MCF 10A (cell line): ENCODE data around the gene LPP. TPM values are rescaled to one million over a fixed set of nuclear protein-coding genes. Genes with fewer than 3 reads are reported as not detected.

ENCODE experiments used
- BruUV-seq: library from RNA; stranded (reverse); fragments of 400-500 nt; replicated peaks from 2 replicates; lab custom pipeline; 2021; lab: Mats Ljungman, UMichigan
- CTCF ChIA-PET: fragments of 300-600 bp; sonication (Branson Sonifier 250); formaldehyde crosslinking; extraction: SDS; loops from one replicate; lab custom pipeline; 2021; ENCODE audit warnings: antibody characterized with exemption, inconsistent platforms; lab: Yijun Ruan, JAX
- POLR2A ChIA-PET: fragments of 300-600, 350-650 bp; sonication (Branson Sonifier 250); formaldehyde crosslinking; extraction: SDS; loops from one replicate; lab custom pipeline; 2020; ENCODE audit warnings: antibody characterized with exemption, inconsistent platforms; lab: Yijun Ruan, JAX
- DNase-seq: peaks from one replicate; pipeline ENCODE4 v3.0.0-alpha.2; 2018; ENCODE audit not compliant: unreplicated experiment
- H3K27ac Mint-ChIP-seq: one replicate; pipeline ENCODE4 v1.8.0; 2022; ENCODE audit warnings: mild to moderate bottlenecking, low read depth, mixed read lengths; ENCODE audit not compliant: unreplicated experiment
- H3K27me3 Mint-ChIP-seq: one replicate; pipeline ENCODE4 v1.8.0; 2022; ENCODE audit warnings: mixed read lengths; ENCODE audit not compliant: insufficient read depth, unreplicated experiment
- H3K36me3 Mint-ChIP-seq: one replicate; pipeline ENCODE4 v1.8.0; 2022; ENCODE audit warnings: mild to moderate bottlenecking, moderate library complexity, mixed read lengths; ENCODE audit not compliant: insufficient read depth, unreplicated experiment
- H3K4me1 Mint-ChIP-seq: one replicate; pipeline ENCODE4 v1.8.0; 2022; ENCODE audit warnings: mixed read lengths; ENCODE audit not compliant: insufficient read depth, unreplicated experiment
- H3K4me3 Mint-ChIP-seq: one replicate; pipeline ENCODE4 v1.8.0; 2022; ENCODE audit warnings: mild to moderate bottlenecking, moderate library complexity, mixed read lengths; ENCODE audit not compliant: unreplicated experiment
- H3K9me3 Mint-ChIP-seq: one replicate; pipeline ENCODE4 v1.8.0; 2022; ENCODE audit warnings: mixed read lengths; ENCODE audit not compliant: unreplicated experiment
- intact Hi-C: fragments of 100-400 bp; cut with micrococcal nuclease; formaldehyde crosslinking; loops from 2 replicates; pipeline ENCODE4 v1.14.1; 2022
- total RNA-seq: library from RNA; stranded (reverse); gene quantifications from 2 replicates; pipeline ENCODE4 v1.2.3, GENCODE V29; 2022
- TF ChIP-seq, protein P1 (sequence below): fragments of 200-600 bp; IDR thresholded peaks from one replicate; pipeline ENCODE4 v1.8.0; 2022; ENCODE audit warnings: antibody characterized with exemption, mild to moderate bottlenecking; ENCODE audit not compliant: unreplicated experiment

The LPP gene
- total RNA-seq, 1 experiment from 2014 or later = 117 TPM

GRCh38 chr3:188533612-188534357, 379.8 kb downstream of the LPP start:
- H3K4me1 Mint-ChIP-seq = peaks cover 9% of the 10 kb centered on the region

GRCh38 chr3:188534633-188535032, 380.7 kb downstream of the LPP start:
- ChIA-PET POLR2A (interaction anchor here (0.9 to 2.7 kb wide), 4 partner anchors 13 to 795 kb away, joined by 3 to 7 read pairs (median 3); no protein-coding TSS in a partner anchor), CTCF (interaction anchor here (0.6 to 2.7 kb wide), 5 partner anchors 12 to 794 kb away, joined by 3 to 12 read pairs (median 3); no protein-coding TSS in a partner anchor)
- Mint-ChIP-seq H3K9me3 (no peaks in the 10 kb centered on the region), H3K4me3 (no peak overlapping the region), H3K27me3 (no peaks in the 10 kb centered on the region), H3K36me3 (peaks cover 12% of the 10 kb centered on the region), H3K4me1 (peaks cover 9% of the 10 kb centered on the region), H3K27ac (peak overlapping the region; percentile 23)
- TF ChIP-seq, protein P1, sequence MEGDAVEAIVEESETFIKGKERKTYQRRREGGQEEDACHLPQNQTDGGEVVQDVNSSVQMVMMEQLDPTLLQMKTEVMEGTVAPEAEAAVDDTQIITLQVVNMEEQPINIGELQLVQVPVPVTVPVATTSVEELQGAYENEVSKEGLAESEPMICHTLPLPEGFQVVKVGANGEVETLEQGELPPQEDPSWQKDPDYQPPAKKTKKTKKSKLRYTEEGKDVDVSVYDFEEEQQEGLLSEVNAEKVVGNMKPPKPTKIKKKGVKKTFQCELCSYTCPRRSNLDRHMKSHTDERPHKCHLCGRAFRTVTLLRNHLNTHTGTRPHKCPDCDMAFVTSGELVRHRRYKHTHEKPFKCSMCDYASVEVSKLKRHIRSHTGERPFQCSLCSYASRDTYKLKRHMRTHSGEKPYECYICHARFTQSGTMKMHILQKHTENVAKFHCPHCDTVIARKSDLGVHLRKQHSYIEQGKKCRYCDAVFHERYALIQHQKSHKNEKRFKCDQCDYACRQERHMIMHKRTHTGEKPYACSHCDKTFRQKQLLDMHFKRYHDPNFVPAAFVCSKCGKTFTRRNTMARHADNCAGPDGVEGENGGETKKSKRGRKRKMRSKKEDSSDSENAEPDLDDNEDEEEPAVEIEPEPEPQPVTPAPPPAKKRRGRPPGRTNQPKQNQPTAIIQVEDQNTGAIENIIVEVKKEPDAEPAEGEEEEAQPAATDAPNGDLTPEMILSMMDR = no peak
- intact Hi-C loops = loop anchor here (10.0 kb wide), 1 partner anchor 420 kb away; no protein-coding TSS in a partner anchor
- BruUV-seq = no TSS peak
- DNase-seq = no peak

More at GRCh38 chr3:188533612-188534357, 379.8 kb downstream of the LPP start:
- peaks cover 10% of the 10 kb centered on the region for H3K36me3 Mint-ChIP-seq
- POLR2A ChIA-PET = interaction anchor here (0.6 to 2.7 kb wide), 14 partner anchors 14 to 794 kb away, joined by 3 to 8 read pairs (median 3); partner anchors contain the start of gene BCL6
- DNase-seq = peak; percentile 41
- no peaks in the 10 kb centered on the region for H3K27me3 Mint-ChIP-seq
- no TSS peak for BruUV-seq
- CTCF ChIA-PET = interaction anchor here (0.6 to 2.7 kb wide), 7 partner anchors 13 to 796 kb away, joined by 3 to 12 read pairs (median 3); no protein-coding TSS in a partner anchor
- intact Hi-C loops = loop anchor here (10.0 kb wide), 1 partner anchor 421 kb away; no protein-coding TSS in a partner anchor
- no peaks in the 10 kb centered on the region for H3K9me3 Mint-ChIP-seq
- peak overlapping the region; percentile 23 for H3K27ac Mint-ChIP-seq
- H3K4me3 Mint-ChIP-seq = no peak overlapping the region
- TF ChIP-seq, protein P1 = no peak

DNA sequence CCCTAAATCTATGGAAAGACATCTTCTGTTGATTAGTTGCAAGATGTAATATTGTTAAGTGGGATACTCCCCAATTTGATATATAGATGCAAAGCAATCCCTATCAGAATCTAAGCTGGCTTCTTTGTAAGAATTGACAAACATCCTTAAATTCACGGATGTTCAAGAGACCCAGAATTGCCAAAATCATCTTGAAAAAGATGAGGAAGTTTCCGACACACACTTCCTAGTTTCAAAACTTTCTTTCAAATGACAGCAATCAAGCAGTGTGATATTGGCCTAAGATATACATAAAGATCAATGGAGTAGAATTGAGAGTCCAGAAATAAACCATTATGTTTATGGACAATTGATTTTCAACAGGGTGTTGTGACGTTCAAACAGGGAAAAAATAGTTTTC, 383.6 kb downstream of the LPP start:
- H3K36me3 Mint-ChIP-seq = peaks cover 12% of the 10 kb centered on the region
- H3K4me3 Mint-ChIP-seq = no peak overlapping the region
- no peaks in the 10 kb centered on the region for H3K9me3 Mint-ChIP-seq
- no peaks in the 10 kb centered on the region for H3K27me3 Mint-ChIP-seq
- POLR2A ChIA-PET = no interaction called here
- CTCF ChIA-PET = interaction anchor here (0.7 kb wide), 1 partner anchor 1294 kb away, joined by 3 read pairs; no protein-coding TSS in a partner anchor
- H3K27ac Mint-ChIP-seq = no peak overlapping the region
- H3K4me1 Mint-ChIP-seq = peaks cover 9% of the 10 kb centered on the region
- intact Hi-C loops = loop anchor here (10.0 kb wide), 1 partner anchor 417 kb away; no protein-coding TSS in a partner anchor
- TF ChIP-seq, protein P1 = no peak
- no TSS peak for BruUV-seq
- no peak for DNase-seq

- BruUV-seq = no TSS peak
- no peak for DNase-seq
- peaks cover 12% of the 10 kb centered on the region for H3K36me3 Mint-ChIP-seq
- H3K4me1 Mint-ChIP-seq = no peaks in the 10 kb centered on the region
- ChIA-PET CTCF (interaction anchor here (0.8 kb wide), 1 partner anchor 13 kb away, joined by 3 read pairs; no protein-coding TSS in a partner anchor), POLR2A (interaction anchor here (0.6 kb wide), 1 partner anchor 21 kb away, joined by 4 read pairs; no protein-coding TSS in a partner anchor)
- H3K27me3 Mint-ChIP-seq = no peaks in the 10 kb centered on the region
- no peaks in the 10 kb centered on the region for H3K9me3 Mint-ChIP-seq
- TF ChIP-seq, protein P1 = no peak
- H3K4me3 Mint-ChIP-seq = no peak overlapping the region
- intact Hi-C loops = loop anchor here (10.0 kb wide), 1 partner anchor 416 kb away; no protein-coding TSS in a partner anchor
- H3K27ac Mint-ChIP-seq = no peak overlapping the region
Measured at GRCh38 chr3:188539037-188539436, 385.1 kb downstream of the LPP start.
